ENCODE data around the gene MRPS15.

DNA sequence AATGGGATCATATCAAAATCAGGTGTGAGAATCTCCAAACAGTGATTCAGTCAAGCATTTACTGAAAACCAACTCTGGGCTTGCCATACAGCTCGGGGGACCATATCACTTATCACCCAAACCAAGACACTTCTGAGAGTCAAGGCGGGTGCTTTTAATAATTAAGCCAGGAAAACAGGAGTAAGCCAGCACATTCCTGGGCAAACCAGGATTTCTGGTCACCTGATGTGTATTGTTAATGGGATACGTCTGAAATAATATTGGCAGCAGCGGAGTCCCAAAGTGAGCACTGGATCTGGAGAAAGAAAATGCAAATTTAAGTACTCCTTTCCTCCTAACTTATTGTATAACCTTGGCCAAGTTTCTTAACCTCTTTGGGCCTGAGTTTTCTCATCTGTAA is 31.6 kb downstream of the MRPS15 start:
- no peak for TF ChIP-seq ZNF282 (IDR thresholded peaks at IDR 0.05; ENCODE audit: partially characterized antibody)
- TF ChIP-seq MEIS1 (CRISPR knock-in tag; IDR thresholded peaks at IDR 0.05; ENCODE audit: borderline replicate concordance), result no peak
- TF ChIP-seq PCBP1 (IDR thresholded peaks at IDR 0.05; ENCODE audit: borderline replicate concordance, low read depth, low read length), result no peak
- TF ChIP-seq, protein P1, sequence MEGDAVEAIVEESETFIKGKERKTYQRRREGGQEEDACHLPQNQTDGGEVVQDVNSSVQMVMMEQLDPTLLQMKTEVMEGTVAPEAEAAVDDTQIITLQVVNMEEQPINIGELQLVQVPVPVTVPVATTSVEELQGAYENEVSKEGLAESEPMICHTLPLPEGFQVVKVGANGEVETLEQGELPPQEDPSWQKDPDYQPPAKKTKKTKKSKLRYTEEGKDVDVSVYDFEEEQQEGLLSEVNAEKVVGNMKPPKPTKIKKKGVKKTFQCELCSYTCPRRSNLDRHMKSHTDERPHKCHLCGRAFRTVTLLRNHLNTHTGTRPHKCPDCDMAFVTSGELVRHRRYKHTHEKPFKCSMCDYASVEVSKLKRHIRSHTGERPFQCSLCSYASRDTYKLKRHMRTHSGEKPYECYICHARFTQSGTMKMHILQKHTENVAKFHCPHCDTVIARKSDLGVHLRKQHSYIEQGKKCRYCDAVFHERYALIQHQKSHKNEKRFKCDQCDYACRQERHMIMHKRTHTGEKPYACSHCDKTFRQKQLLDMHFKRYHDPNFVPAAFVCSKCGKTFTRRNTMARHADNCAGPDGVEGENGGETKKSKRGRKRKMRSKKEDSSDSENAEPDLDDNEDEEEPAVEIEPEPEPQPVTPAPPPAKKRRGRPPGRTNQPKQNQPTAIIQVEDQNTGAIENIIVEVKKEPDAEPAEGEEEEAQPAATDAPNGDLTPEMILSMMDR (CRISPR knock-in tag; IDR thresholded peaks at IDR 0.05), result no peak
- no peak for TF ChIP-seq ZHX1 (CRISPR knock-in tag; IDR thresholded peaks at IDR 0.05; ENCODE audit: low read depth)
- no peak for TF ChIP-seq SMC3 (IDR thresholded peaks at IDR 0.05; ENCODE audit: low read length)
- TF ChIP-seq SYNCRIP (IDR thresholded peaks at IDR 0.05; ENCODE audit: insufficient read depth, low read depth, low read length), result no peak

Data from HepG2 (cell line).